LNCaP clone FGC (cell line): ENCODE results near the gene RPL37A.

ENCODE experiments used
- DNase-seq: peaks from one replicate; pipeline ENCODE4 v3.0.0-alpha.2; 2011; ENCODE audit warnings: low read depth
- H3K4me3 ChIP-seq: 2 replicates; pipeline ENCODE4 v1.5.1; 2011; ENCODE audit warnings: mild to moderate bottlenecking, low read depth, low read length, control low read depth
- TF ChIP-seq, protein P1 (sequence below): IDR thresholded peaks from 2 replicates; pipeline ENCODE4 v1.5.1; 2012; ENCODE audit warnings: mild to moderate bottlenecking; ENCODE audit not compliant: control insufficient read depth, insufficient read depth; ENCODE audit errors: extremely low read depth

Gene RPL37A

GRCh38 chr2:216526939-216527338 is 28.3 kb downstream of the RPL37A start:
- H3K4me3 ChIP-seq, result no peak overlapping the region
- TF ChIP-seq, protein P1, sequence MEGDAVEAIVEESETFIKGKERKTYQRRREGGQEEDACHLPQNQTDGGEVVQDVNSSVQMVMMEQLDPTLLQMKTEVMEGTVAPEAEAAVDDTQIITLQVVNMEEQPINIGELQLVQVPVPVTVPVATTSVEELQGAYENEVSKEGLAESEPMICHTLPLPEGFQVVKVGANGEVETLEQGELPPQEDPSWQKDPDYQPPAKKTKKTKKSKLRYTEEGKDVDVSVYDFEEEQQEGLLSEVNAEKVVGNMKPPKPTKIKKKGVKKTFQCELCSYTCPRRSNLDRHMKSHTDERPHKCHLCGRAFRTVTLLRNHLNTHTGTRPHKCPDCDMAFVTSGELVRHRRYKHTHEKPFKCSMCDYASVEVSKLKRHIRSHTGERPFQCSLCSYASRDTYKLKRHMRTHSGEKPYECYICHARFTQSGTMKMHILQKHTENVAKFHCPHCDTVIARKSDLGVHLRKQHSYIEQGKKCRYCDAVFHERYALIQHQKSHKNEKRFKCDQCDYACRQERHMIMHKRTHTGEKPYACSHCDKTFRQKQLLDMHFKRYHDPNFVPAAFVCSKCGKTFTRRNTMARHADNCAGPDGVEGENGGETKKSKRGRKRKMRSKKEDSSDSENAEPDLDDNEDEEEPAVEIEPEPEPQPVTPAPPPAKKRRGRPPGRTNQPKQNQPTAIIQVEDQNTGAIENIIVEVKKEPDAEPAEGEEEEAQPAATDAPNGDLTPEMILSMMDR, result no peak
- DNase-seq, result no peak

DNA sequence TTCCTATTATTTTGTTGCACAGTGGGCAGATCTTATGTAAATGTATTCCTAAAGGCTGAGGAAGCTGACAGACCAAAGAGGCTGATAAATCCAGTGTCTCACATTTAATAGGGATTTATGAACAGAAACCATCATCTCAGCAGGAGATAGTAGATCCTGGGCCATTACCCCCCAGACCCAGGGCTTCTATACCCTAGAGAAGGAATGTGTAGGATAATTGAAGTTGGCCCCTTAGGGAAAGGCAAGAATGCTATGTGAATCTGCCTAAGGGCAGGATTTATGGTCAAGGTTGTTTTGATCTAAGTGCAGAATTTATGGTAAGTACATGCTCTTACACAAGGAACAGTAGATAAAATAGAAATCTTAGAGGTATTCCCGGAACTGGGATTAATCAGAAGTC is 29.0 kb downstream of the RPL37A start:
- TF ChIP-seq, protein P1, result no peak
- no peak for DNase-seq
- H3K4me3 ChIP-seq, result no peak overlapping the region

GRCh38 chr2:216532562-216532961 is 33.9 kb downstream of the RPL37A start:
- TF ChIP-seq, protein P1, result no peak
- DNase-seq, result no peak
- no peak overlapping the region for H3K4me3 ChIP-seq

DNA sequence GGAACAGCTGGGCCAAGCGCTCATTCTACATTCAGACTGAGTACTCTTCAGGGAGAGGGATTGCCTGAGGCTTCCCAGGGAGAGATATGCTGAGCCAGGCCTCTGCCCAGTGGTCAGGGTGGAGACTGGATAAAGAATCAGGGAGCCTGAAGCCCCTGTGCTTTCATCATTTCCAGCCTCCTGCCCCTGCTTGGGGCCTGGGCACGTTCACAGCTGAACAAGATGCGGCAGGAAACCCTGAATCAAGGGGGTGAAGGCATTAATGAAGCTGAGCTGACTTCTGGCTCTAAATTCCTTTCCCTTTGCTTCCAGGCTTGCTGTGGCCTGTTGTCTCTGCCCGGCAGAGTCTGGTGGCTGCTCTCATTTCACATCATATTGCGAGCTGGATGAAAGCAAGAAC is 35.0 kb downstream of the RPL37A start:
- TF ChIP-seq, protein P1, result no peak
- DNase-seq, result no peak
- no peak overlapping the region for H3K4me3 ChIP-seq

DNA sequence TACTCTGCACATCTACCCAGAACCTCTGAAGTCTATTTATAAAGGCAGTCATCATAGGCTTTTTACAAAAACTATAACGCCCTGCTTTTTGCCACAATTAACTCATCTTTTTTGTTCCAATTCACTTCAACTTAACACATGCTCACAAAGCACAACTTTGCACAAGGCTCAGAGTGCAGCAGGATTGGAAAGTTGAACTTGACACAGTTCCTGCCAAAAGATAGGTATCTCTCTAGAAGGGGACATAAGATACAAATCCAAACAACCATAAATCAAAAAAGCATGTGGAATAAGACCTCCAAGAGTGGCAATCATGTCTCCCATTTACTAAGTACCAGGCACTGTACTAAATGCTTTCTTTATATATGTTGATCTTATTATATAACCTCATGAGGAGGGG is 36.2 kb downstream of the RPL37A start:
- no peak overlapping the region for H3K4me3 ChIP-seq
- TF ChIP-seq, protein P1, result no peak
- no peak for DNase-seq

DNA sequence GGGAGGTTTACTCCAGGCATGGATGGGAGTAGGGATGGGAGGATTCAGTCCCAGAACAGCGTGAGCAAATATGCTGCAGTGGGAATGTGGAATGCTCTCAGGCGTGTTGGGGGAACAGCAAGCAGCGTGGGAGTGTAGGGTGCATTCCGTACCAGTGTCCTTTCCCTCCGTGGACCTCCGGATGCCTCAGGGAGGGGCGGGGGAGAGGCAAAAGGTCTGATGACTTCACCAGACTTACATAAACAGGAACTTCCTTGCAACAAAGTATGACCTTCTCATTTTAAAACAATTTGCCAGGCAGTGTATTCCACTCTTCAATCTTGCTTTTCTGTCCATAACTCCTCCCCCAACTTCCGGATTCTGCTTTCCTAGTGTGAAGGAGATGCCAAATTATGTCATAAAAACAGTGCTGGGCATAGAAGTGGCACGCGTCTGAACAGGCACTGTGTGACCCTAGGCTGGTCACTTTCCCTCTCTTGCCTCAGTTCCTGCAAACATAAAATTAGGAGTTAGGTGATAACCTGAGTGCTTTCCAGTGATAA is 36.9 kb downstream of the RPL37A start:
- DNase-seq, result peak; percentile 19
- H3K4me3 ChIP-seq, result no peak overlapping the region
- TF ChIP-seq, protein P1, result no peak

GRCh38 chr2:216536734-216537210 is 38.1 kb downstream of the RPL37A start:
- no peak for DNase-seq
- TF ChIP-seq, protein P1, result no peak
- H3K4me3 ChIP-seq, result no peak overlapping the region
